Measurements from ENCODE around the gene SEMA6B.

- TF ChIP-seq CTCF (IDR thresholded peaks at IDR 0.05) (no peak), POLR2A (IDR thresholded peaks at IDR 0.05) (no peak), EP300 (IDR thresholded peaks at IDR 0.05) (no peak)
Measured at GRCh38 chr19:4533334-4533733, 26.1 kb downstream of the SEMA6B start.

Measured in stomach (tissue), 4 donors.